Measurements from ENCODE around the gene NWD2. TPM values are rescaled to one million over a fixed set of nuclear protein-coding genes. Genes with fewer than 3 reads are reported as not detected.

NWD2 gene
- total RNA-seq, 3 donors from 2014 or later = not detected

- no peaks in the 10 kb centered on the region for H3K36me3 Mint-ChIP-seq (ENCODE audit: insufficient read depth)
- no peak overlapping the region for H3K4me3 Mint-ChIP-seq
- H3K4me1 Mint-ChIP-seq (ENCODE audit: low read depth) = no peaks in the 10 kb centered on the region
- no peak for DNase-seq
- H3K27me3 Mint-ChIP-seq (ENCODE audit: low read depth) = peaks cover 22% of the 10 kb centered on the region
- no peak for ATAC-seq
- H3K9me3 Mint-ChIP-seq = no peaks in the 10 kb centered on the region
These were observed 186.3 kb downstream of the NWD2 start for GRCh38 chr4:37430718-37431416.

GRCh38 chr4:37431417-37431743, 186.8 kb downstream of the NWD2 start:
- Mint-ChIP-seq H3K4me1 (ENCODE audit: low read depth) (no peaks in the 10 kb centered on the region), H3K9me3 (no peaks in the 10 kb centered on the region), H3K4me3 (no peak overlapping the region), H3K36me3 (ENCODE audit: insufficient read depth) (no peaks in the 10 kb centered on the region), H3K27me3 (ENCODE audit: low read depth) (peaks cover 22% of the 10 kb centered on the region)
- ATAC-seq (no peak), DNase-seq (no peak)

- H3K27me3 Mint-ChIP-seq (ENCODE audit: low read depth) = peaks cover 18% of the 10 kb centered on the region
- DNase-seq (no peak), ATAC-seq (no peak)
- H3K9me3 Mint-ChIP-seq = no peaks in the 10 kb centered on the region
- H3K4me3 Mint-ChIP-seq = no peak overlapping the region
- no peaks in the 10 kb centered on the region for H3K4me1 Mint-ChIP-seq (ENCODE audit: low read depth)
- no peaks in the 10 kb centered on the region for H3K36me3 Mint-ChIP-seq (ENCODE audit: insufficient read depth)
These were observed 189.9 kb downstream of the NWD2 start for GRCh38 chr4:37434469-37434868.

- Mint-ChIP-seq H3K36me3 (ENCODE audit: insufficient read depth) (no peaks in the 10 kb centered on the region), H3K9me3 (no peaks in the 10 kb centered on the region), H3K4me1 (ENCODE audit: low read depth) (no peaks in the 10 kb centered on the region), H3K4me3 (no peak overlapping the region), H3K27me3 (ENCODE audit: low read depth) (peaks cover 16% of the 10 kb centered on the region)
- ATAC-seq (no peak), DNase-seq (no peak)
These were observed 192.0 kb downstream of the NWD2 start for GRCh38 chr4:37436546-37436945.

GRCh38 chr4:37437163-37437562, 192.6 kb downstream of the NWD2 start:
- DNase-seq (no peak), ATAC-seq (no peak)
- H3K27me3 Mint-ChIP-seq (ENCODE audit: low read depth) = peaks cover 14% of the 10 kb centered on the region
- H3K4me1 Mint-ChIP-seq (ENCODE audit: low read depth) = no peaks in the 10 kb centered on the region
- no peaks in the 10 kb centered on the region for H3K36me3 Mint-ChIP-seq (ENCODE audit: insufficient read depth)
- H3K4me3 Mint-ChIP-seq = no peak overlapping the region
- H3K9me3 Mint-ChIP-seq = no peaks in the 10 kb centered on the region

GRCh38 chr4:37438564-37439279, 194.2 kb downstream of the NWD2 start:
- ATAC-seq = no peak
- Mint-ChIP-seq H3K9me3 (no peaks in the 10 kb centered on the region), H3K27me3 (ENCODE audit: low read depth) (peaks cover 18% of the 10 kb centered on the region), H3K4me1 (ENCODE audit: low read depth) (no peaks in the 10 kb centered on the region), H3K4me3 (no peak overlapping the region), H3K36me3 (ENCODE audit: insufficient read depth) (no peaks in the 10 kb centered on the region)
- DNase-seq = no peak

- ATAC-seq (no peak), DNase-seq (no peak)
- Mint-ChIP-seq H3K9me3 (no peaks in the 10 kb centered on the region), H3K36me3 (ENCODE audit: insufficient read depth) (no peaks in the 10 kb centered on the region), H3K4me3 (no peak overlapping the region), H3K27me3 (ENCODE audit: low read depth) (peaks cover 13% of the 10 kb centered on the region), H3K4me1 (ENCODE audit: low read depth) (no peaks in the 10 kb centered on the region)
These were observed 195.4 kb downstream of the NWD2 start for GRCh38 chr4:37439809-37440474.

- Mint-ChIP-seq H3K4me1 (ENCODE audit: low read depth) (no peaks in the 10 kb centered on the region), H3K27me3 (ENCODE audit: low read depth) (peaks cover 13% of the 10 kb centered on the region), H3K4me3 (no peak overlapping the region), H3K36me3 (ENCODE audit: insufficient read depth) (no peaks in the 10 kb centered on the region), H3K9me3 (no peaks in the 10 kb centered on the region)
- ATAC-seq (no peak), DNase-seq (no peak)
These were observed 196.0 kb downstream of the NWD2 start for GRCh38 chr4:37440501-37440900.

GRCh38 chr4:37441231-37442061, 196.9 kb downstream of the NWD2 start:
- H3K36me3 Mint-ChIP-seq (ENCODE audit: insufficient read depth) = no peaks in the 10 kb centered on the region
- no peak for ATAC-seq
- peaks cover 13% of the 10 kb centered on the region for H3K27me3 Mint-ChIP-seq (ENCODE audit: low read depth)
- H3K4me3 Mint-ChIP-seq = no peak overlapping the region
- no peaks in the 10 kb centered on the region for H3K4me1 Mint-ChIP-seq (ENCODE audit: low read depth)
- H3K9me3 Mint-ChIP-seq = no peaks in the 10 kb centered on the region
- DNase-seq = no peak

GRCh38 chr4:37442062-37442323, 197.4 kb downstream of the NWD2 start:
- Mint-ChIP-seq H3K4me3 (no peak overlapping the region), H3K9me3 (no peaks in the 10 kb centered on the region), H3K4me1 (ENCODE audit: low read depth) (no peaks in the 10 kb centered on the region), H3K27me3 (ENCODE audit: low read depth) (peaks cover 13% of the 10 kb centered on the region), H3K36me3 (ENCODE audit: insufficient read depth) (no peaks in the 10 kb centered on the region)
- DNase-seq (no peak), ATAC-seq (no peak)

- H3K9me3 Mint-ChIP-seq = no peaks in the 10 kb centered on the region
- H3K36me3 Mint-ChIP-seq (ENCODE audit: insufficient read depth) = no peaks in the 10 kb centered on the region
- H3K27me3 Mint-ChIP-seq (ENCODE audit: low read depth) = peaks cover 12% of the 10 kb centered on the region
- no peak for DNase-seq
- no peak overlapping the region for H3K4me3 Mint-ChIP-seq
- H3K4me1 Mint-ChIP-seq (ENCODE audit: low read depth) = no peaks in the 10 kb centered on the region
- ATAC-seq = no peak
These were observed 198.6 kb downstream of the NWD2 start for GRCh38 chr4:37443137-37443536.

- H3K36me3 Mint-ChIP-seq (ENCODE audit: insufficient read depth) = no peaks in the 10 kb centered on the region
- no peak overlapping the region for H3K4me3 Mint-ChIP-seq
- no peaks in the 10 kb centered on the region for H3K9me3 Mint-ChIP-seq
- no peak for DNase-seq
- no peaks in the 10 kb centered on the region for H3K4me1 Mint-ChIP-seq (ENCODE audit: low read depth)
- ATAC-seq = no peak
- H3K27me3 Mint-ChIP-seq (ENCODE audit: low read depth) = peaks cover 12% of the 10 kb centered on the region
These were observed 200.5 kb downstream of the NWD2 start for GRCh38 chr4:37445023-37445422.

GRCh38 chr4:37446016-37446415, 201.5 kb downstream of the NWD2 start:
- H3K4me3 Mint-ChIP-seq = no peak overlapping the region
- H3K27me3 Mint-ChIP-seq (ENCODE audit: low read depth) = peaks cover 14% of the 10 kb centered on the region
- no peak for ATAC-seq
- no peaks in the 10 kb centered on the region for H3K36me3 Mint-ChIP-seq (ENCODE audit: insufficient read depth)
- DNase-seq = no peak
- H3K9me3 Mint-ChIP-seq = no peaks in the 10 kb centered on the region
- H3K4me1 Mint-ChIP-seq (ENCODE audit: low read depth) = no peaks in the 10 kb centered on the region

GRCh38 chr4:37447886-37448285, 203.3 kb downstream of the NWD2 start:
- no peaks in the 10 kb centered on the region for H3K36me3 Mint-ChIP-seq (ENCODE audit: insufficient read depth)
- ATAC-seq (no peak), DNase-seq (no peak)
- H3K4me3 Mint-ChIP-seq = no peak overlapping the region
- peaks cover under 1% of the 10 kb centered on the region for H3K4me1 Mint-ChIP-seq (ENCODE audit: low read depth)
- no peaks in the 10 kb centered on the region for H3K9me3 Mint-ChIP-seq
- peaks cover 23% of the 10 kb centered on the region for H3K27me3 Mint-ChIP-seq (ENCODE audit: low read depth)
